Breast epithelium (tissue), 3 donors: ENCODE results near the gene TMEM108.

ENCODE experiments used
- POLR2A ChIP-seq: fragments of 450-650 bp; IDR thresholded peaks from one replicate; pipeline ENCODE4 v1.6.1; 2016; ENCODE audit warnings: antibody characterized with exemption, mild to moderate bottlenecking, moderate library complexity
- TF ChIP-seq, protein P1 (sequence below), 3 donors: fragments of 450-650 bp; IDR thresholded peaks; one replicate each; pipeline ENCODE4 v1.5.1; 2016 to 2017; ENCODE audit warnings: antibody characterized with exemption in 3 of 3, mild to moderate bottlenecking in 3 of 3, moderate library complexity in 3 of 3

DNA sequence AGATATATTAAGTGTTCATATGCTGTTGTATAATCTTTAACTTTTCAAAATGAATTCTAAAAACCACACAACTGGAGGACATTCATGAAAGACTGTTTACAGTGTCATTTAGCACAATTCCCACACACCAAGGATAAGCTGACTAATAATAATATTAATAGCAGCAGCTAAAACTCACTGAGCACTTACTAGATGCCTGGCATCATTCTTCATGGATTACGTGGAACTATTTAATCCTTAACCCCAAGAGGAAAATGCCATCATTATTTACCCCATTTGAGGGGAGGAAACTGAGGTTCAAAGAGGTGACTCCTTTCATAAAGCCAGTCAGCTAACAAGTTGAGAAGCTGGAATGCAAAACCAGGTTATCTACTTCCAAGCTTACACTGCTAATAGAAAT, 77.0 kb downstream of the TMEM108 start:
- TF ChIP-seq, protein P1, sequence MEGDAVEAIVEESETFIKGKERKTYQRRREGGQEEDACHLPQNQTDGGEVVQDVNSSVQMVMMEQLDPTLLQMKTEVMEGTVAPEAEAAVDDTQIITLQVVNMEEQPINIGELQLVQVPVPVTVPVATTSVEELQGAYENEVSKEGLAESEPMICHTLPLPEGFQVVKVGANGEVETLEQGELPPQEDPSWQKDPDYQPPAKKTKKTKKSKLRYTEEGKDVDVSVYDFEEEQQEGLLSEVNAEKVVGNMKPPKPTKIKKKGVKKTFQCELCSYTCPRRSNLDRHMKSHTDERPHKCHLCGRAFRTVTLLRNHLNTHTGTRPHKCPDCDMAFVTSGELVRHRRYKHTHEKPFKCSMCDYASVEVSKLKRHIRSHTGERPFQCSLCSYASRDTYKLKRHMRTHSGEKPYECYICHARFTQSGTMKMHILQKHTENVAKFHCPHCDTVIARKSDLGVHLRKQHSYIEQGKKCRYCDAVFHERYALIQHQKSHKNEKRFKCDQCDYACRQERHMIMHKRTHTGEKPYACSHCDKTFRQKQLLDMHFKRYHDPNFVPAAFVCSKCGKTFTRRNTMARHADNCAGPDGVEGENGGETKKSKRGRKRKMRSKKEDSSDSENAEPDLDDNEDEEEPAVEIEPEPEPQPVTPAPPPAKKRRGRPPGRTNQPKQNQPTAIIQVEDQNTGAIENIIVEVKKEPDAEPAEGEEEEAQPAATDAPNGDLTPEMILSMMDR (IDR thresholded peaks at IDR 0.05): no peak
- no peak for TF ChIP-seq POLR2A
